Tongue (tissue), 2 donors: ENCODE measurements around the gene EPB41L4B. TPM values are rescaled to one million over a fixed set of nuclear protein-coding genes. Genes with fewer than 3 reads are reported as not detected.
"Not testable (repeated sequence)": the region's sequence is repeated elsewhere in the genome, so short reads cannot be mapped to it uniquely, and the experiment has no call there.

ENCODE experiments used
- DNase-seq: peaks from one replicate; pipeline ENCODE4 v3.0.0-alpha.2; 2015
- total RNA-seq: library from RNA; depleted of rRNA; stranded (reverse); fragments of >200 nt; gene quantifications from one replicate; pipeline ENCODE4 v1.2.3, GENCODE V29; 2014

Gene EPB41L4B
- total RNA-seq, 1 donor from 2014 or later, result 5.8 TPM

DNA sequence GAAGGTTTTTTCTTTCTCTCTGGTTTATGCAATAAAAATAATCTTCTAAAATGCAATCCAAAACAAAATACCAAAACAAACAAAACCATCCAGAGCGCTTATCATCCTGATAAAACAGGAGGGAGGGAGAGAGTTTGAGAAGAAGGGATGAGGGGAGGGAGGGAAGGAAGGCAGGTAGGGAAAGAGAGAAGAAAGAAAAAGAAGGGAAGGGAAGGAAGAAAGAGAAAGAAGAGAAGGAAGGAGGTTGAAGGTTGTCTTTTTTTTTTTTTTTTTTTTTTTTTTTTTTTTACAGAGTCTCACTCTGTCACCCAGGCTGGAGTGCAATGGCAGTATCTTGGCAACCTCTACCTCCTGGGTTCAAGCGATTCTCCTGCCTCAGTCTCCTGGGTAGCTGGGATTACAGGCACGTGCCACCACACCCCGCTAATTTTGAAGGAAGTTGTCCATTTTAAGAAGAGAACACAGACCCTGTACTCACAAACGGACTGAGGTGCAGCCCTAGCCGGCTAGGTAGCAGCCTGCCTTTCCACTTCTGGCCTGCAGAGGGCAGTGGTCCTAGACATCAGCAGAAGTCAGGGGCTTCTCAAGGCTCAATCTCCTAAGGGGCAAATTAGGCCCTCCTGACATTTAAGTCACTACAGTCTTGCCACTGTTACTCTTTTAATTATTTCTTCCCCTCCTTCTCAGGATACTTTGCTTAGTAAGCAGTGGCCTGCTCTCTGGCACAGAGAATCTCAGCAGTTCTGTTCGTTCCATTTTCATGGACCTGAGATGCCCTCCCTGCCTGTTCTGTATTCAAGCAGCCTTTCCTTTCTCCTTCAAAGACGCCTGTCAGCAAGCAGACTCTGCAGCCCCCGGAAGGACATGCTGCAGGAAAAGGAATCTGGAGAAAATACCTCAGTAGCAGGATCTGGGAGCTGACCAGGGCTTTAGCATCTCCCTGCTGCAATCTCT is 76.4 kb downstream of the EPB41L4B start:
- peak; percentile 90 for DNase-seq

DNA sequence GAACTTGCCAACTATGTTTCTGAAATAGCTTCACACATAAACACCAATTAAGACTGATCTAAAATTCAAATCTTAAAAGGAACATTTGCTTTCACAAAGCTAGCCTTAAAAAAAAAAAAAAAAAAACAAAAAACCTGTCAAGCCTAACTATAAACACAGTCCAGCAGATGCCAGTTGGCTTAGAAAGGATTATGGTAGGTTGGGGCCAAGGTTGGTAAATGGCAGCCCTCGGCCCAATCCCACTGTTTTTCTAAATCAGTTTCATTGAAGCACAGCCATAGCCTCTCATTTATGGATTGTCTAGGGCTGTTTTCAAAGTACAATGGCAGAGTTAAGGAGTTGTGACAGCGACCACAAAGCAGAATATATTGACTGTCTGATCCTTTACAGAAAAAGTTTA is 78.1 kb downstream of the EPB41L4B start:
- no peak for DNase-seq

DNA sequence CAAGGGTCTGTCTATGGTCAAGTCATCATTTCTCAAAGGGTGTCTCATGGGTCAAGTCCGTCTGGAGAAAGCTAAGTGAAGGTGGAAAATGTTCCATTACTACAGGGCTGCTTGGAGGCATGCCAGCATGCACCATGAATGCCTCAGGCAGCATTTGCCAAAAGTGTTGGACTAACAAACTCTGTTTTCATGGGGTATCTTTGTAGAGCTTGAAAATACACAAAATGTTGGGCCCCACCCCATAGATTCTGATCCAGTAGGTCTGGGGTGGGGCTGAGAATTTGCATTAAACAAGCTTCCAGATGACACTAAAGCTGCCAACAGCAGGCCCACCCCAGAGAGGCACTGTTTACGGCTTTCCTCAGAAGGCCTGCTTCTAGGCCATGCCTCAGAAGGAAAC is 78.8 kb downstream of the EPB41L4B start:
- no peak for DNase-seq

DNA sequence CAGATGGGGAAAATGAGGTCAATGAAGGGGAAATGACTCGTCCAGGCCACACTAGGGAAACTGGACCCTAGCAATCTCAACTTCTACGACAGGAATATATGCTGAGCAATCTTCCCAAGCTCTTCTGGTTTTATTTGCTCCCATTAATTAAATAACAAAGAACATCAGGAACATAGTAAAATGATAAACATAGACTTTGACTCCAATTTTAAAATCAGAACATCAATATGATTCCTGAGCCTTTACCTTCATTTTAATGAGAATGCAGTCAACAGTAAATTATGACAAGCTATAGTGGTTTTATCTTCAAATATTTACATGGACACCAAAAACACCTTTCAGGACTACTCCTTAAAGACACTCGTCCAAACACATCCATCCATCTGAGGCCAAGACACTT is 79.7 kb downstream of the EPB41L4B start:
- no peak for DNase-seq

DNA sequence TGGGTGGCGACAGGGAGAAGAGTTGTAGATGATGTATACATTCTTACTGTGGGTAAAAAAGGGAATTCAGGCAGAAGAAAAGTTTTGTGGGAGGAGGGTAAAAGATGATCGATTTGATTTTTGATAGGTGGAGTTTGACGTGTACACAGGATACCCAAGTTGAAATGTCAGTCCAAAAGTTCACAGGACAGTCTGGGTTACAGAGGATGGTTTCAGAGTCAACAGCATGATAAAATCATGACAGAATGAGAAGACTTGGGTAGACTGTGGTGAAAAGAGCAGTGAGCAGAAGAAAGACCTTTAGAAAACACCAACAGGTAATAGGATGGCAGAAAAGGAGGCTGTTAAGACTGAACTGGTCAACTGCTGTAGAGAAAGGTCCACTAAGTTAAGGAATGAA is 81.6 kb downstream of the EPB41L4B start:
- DNase-seq, result no peak

DNA sequence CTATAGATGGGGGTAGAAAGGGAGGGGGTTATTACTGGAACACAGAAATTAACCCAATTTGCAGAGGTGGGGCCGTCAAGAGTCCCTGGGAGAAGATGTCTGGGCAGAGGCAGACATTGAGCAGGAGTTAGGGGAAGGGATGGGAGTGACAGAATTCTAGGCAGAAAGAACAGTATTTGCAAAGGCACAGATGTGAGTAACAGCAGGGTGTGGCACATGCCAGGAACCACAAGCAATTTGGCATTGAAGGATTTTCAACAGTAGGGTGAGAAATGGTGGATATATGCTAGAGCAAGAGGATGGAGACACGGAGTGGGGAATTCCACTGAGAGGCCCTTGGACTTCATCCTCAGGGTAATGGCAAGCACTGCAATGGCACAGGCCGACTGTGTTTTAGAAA is 82.2 kb downstream of the EPB41L4B start:
- no peak for DNase-seq

DNA sequence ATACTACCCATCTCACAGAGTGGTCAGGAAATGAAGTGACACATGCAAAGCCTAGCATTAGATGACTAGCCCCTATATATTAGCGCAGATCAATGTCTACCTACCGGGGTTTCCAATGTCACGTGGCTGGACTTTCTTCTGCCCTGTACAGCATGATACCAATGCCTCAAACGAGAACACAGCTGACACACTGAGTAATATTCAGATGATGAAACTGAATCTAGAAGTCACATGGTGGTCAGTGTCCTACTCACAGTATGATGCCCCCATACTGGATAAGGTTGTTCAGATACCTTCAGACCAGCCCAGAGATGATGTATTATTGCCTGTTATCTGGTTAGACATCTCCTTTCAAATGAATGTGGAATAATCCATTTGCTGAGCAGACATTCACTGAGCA is 82.7 kb downstream of the EPB41L4B start:
- DNase-seq, result no peak

DNA sequence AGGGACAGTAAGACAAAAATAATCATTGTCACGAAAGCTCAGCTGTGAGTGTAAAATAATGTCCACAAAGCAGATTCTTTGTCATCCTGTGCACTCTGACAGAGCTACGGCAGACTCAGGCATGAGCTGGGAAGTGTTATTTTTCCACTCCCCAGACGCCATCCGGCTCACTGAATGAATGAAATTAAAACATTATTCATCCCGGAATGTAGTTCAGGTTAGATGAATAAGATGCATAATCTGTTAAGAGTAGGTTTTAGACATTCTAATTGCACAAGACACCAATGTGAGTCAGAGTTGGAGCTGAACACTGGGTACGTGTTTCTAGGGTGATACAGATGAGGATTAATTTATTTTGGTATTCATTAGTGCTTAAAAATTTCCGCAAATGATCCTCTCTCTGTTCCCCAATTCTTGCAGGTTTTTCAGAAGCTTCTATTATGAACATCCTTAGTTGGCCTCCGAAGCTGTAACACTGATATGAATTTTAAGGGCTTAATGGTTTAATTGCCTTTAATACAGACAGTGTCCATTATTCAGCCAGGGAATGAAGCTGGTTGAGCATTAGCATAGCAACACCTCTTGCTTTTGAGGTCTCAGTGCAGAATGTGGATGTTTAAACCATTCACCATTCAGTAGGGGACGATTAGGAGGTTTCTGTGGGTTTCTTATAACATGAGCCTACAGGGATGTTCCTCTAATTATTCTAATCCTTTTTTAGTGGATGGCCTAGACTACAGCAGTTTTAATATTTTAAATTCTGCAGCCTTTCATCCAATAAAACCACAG is 88.2 kb downstream of the EPB41L4B start:
- DNase-seq, result no peak

DNA sequence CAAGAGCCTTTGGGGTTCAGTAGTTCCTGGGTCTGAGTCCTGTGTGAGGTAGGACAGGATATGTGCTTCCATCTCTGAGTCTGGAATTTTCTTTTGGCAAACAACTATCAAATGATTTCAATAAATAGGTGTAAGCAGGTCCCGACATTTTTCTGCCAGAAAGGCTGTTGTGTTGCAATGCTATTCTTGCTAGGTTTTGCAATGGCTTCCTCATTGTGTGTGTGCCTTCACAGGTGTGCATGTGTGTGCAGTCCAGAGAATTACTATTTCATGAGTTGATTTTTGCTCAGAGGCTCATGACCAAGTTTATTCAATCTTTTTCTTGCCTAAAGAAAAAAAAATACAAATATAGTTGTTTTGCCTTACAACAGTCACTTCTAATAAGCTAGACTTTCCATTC is 89.3 kb downstream of the EPB41L4B start:
- DNase-seq, result no peak

DNA sequence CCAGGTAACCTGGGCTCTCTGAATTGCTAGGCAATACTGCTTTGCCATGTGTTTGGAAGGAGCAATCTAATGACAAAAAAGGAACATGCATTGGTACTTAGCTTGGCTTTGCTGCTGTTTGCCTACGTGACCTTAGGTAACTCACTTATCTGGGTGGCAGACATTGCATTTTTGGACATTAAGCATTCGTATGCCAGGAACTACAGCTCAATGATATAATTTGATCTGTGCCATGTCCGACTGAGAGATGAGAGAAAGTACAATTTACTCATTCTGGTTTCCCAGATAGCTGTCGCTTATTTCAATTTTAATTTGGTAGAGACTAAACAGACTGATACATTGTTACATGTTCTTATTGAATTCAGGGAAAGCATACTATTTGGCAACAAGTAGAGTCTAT is 90.6 kb downstream of the EPB41L4B start:
- DNase-seq, result no peak

DNA sequence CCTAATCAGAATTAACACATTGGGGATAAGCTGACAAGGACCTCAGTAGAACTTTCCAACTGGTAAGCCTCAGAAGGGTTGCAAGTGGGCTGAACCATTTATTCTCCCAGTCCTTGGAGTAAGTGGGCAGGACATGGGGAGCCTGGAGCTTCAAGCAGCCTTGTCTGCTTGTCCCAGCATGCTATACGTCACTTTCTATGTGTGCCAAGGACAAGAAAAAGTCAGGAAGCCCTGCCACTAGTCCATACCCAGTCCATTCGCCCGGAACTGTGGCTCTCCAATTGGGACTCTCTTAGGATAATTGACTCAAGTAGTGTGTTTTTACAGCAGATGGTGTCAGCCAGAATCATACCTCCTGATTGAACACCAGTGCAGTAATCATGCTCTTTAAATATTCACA is 91.2 kb downstream of the EPB41L4B start:
- DNase-seq, result no peak

DNA sequence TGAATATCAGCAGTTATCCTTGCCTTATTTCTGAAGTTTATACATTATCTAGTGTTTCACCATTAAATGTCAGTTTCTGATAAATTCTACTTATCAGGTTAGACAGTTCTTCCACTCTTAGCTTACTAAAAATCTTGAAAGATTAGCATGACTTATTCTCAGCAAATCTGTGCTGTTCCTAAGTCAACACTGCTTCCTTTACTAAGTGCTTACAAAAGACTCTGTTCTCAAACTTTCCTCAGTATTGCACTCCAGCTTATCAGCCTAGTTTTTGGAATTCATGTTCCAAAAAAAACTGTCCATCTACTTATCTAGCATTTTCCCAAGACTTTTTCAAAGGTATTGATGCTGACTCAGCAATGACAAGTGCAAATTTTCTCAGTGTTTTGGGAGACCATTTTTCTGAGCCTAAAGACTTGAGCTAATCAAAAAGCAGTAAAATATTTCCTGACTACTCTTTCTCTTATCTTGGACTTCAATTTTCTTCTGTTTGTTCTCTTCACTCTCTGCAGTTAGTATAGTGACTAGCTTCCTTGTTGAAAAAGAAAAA is 92.7 kb downstream of the EPB41L4B start:
- no peak for DNase-seq

DNA sequence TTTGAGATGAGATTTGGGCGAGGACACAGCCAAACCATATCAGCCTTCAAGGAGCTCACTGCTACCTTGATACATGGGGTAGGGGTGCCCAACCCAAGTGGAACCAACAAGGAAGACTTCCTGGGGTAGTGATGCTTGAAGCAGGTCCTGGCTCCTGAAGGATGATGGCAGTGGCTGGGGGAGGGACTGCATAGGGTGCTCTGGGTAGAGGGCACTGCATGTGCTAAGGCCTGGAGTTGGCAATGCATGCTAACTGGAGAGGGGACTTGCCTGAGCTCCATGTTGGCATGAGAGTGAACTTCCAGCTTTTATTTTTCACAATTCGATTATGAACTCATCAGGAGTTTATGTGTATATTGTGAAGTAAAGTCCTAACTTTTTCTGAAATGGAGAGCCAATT is 95.2 kb downstream of the EPB41L4B start:
- DNase-seq, result no peak

DNA sequence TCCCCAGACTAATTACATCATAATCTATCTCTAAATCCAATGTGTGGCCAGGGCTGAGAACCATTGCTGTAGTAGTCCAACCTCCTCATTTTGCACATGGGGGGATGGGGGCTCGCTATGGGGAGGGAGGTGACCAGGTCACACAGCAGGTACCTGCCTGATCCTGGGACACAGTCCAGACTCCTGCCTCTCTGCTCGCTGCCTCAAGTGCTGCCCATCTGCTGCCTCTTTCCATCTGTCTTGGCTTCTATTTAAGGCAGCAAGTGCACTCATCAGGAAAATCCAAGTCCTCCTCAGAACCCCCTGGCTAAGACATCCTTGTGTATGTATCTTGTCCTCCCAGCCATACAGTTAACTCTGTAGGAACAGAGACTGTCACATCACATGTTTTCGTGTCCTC is 96.1 kb downstream of the EPB41L4B start:
- no peak for DNase-seq

DNA sequence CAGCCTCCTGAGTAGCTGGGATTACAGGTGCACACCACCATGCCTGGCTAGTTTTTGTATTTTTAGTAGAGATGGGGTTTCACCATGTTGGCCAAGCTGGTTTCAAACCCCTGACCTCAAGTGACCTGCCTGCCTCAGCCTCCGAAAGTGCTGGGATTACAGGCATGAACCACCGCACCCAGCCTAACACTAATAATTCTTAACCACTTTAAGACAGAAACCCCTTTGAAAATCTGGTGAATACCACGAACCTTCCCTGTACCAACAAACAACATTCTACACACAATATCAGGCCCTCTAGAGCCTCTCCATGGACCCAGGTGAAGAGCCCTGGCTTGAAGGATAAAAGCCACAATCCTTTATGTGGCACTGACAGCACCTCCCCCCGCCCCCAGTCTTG is 102.6 kb downstream of the EPB41L4B start:
- not testable (repeated sequence) for DNase-seq

DNA sequence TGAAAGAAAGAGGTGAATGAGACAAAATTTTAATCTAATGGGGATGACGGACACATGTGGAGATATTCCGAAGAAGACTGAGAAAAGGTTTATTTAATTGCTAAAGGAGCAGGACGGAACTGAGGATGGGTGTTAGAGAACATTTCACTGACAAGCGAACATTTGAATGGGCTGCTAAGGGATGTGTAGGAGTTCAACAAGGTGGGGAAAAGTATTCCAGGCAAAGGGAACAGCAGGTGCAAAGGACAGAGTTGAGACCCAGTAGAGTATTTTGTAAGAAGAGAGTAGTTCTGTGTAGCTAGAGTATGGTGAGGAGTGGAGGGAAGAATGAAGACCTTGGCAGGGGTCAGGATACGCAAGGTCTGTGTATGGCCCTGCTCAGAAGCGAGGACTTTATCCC is 106.4 kb downstream of the EPB41L4B start:
- DNase-seq, result no peak

DNA sequence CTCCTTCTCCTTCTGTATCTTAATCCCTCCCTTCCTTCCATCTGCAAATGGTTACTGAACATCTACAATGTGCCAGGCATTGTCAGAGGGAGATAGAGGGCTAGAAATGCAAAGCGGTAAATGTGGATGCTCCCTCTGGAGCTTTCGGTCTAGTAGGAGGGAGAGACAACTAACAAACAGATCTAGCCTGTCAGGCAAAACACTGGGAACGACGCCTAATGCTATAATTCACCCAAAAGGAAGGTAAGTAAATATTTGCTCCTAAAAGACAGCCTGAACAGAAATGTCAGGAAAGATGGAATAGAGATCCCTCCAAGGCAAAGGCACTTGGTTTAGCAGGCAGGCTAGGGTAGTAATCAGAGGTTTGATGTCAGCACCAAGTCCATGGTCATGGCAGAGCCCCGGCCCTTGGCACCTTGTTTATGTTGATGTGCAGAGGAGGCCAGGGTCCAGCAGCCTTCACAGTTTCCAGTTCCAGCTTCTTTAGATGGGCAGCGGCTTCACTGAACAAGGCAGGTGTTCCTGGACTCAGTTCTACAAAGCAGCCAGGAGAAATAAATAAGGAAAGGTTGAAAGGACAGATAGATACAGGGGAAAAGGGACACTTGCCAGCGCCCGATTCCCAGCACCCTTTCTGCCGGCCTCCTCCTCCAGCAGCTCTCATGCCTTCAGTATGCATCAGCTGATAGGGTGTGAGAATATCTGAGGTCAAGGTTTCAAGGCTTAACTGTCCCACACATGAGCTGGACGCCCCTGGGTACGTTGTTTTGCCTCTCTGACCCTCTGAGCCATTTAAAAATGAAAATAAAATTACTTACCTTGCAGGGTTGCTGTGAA is 107.4 kb downstream of the EPB41L4B start:
- DNase-seq, result no peak

DNA sequence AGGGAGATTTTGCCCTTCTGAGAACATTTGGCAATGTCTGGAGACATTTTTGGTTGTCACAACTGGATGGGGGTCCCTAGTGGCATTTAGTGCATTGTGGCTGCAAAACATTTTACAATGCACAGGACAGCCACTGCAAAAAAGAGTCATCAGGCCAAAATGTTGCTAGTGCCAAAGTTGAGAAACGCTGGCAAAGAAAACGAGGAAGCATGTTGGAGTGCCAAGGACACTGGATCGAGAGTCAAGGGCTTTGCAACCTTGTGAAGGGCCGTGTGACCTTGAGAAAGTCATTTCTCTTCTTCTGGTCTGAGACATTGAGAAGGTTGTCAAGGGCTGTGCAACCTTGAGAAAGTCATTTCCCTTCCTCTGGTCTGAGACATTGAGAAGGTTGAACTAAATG is 108.1 kb downstream of the EPB41L4B start:
- no peak for DNase-seq

DNA sequence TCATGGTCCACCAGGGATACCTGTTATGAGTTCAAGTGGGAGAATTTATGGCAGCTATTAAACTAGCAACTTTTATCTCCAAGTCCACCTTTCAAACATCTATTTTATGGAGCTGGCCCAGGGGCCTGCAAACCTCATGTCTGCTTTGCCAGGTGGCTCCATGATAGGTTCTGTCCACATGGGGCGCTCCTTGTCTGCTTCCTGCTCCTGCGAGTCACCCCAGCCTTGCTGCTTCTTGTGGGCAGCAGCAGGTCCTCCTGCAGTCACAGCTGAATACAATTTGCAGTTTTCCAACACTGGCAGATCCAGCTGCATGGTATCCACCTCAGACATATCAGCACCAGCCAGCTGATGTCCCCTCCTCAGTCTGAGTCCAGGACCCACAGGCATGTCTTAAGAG is 114.2 kb downstream of the EPB41L4B start:
- no peak for DNase-seq

DNA sequence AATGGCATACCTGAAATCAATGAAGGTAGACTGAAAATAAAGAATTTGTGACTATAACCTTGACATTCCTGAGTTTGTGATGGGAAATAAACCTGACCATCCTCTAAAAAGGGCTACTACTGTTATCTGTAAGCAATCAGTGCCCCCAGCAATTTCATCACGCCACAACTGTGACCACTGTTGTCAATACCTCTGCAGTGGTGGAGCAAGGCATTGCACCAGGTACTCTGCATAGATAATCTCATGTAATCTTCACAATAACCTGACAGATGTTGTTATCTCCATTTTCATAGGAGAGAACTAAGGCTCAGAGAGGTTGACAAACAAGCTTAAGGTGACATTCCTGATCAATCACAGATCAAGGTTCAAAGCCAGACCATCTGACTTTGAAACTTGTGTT is 115.3 kb downstream of the EPB41L4B start:
- no peak for DNase-seq

DNA sequence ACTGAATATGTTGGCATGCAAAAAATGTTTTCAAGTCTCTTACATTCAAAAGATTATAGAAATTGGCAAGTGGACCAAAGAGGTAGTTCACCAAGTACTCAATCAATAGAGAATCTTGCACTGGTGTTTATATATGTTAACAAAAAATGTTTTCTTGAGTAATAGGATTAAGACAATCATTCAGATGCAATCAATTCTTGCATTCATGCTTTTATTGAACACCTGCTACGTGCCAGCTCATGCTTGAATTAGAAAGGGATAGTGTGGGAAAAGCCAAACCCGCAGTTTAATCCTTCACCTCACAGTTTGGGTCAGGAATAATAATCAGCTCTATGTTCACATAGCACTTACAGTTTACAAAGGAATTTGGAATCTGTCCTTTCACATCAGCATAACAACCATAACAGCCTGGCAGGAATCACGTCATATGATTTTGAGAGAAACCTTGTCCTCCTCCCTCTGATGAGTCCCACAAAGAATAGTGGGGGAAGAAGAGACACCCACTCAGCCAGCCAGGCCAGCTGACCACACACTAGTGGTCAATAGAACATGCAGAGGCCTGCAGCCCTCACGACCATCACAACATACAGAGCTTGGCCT is 117.0 kb downstream of the EPB41L4B start:
- no peak for DNase-seq

DNA sequence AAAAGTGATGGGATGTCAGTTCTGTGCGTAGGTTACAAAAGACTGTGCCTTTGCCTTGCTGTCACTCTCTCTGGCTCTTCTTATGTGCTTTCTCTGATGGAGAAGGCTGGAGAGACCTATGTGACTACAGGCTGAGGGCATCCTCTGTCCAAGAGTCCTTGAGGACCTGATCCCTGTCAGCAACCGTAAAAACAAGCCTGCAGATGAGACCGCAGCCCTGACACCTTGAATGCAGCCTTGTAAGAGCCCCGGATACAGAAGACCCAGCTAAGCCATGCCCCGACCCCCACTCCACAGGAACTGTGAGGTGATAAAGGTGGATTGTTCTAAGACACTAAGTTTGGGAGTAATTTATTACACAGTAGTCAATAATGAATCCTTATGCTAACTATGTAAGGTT is 121.2 kb downstream of the EPB41L4B start:
- no peak for DNase-seq
